Measurements from ENCODE around the gene ADAM11. TPM values are rescaled to one million over a fixed set of nuclear protein-coding genes. Genes with fewer than 3 reads are reported as not detected.
A peak's percentile ranks its signal among the peaks of the same experiment; 100 is the strongest.
"Not testable (repeated sequence)": the region's sequence is repeated elsewhere in the genome, so short reads cannot be mapped to it uniquely, and the experiment has no call there.

The ADAM11 gene
- total RNA-seq, 2 experiments from 2014 or later, result 0.28 to 0.43 TPM

- Mint-ChIP-seq H3K27ac (no peak overlapping the region), H3K4me1 (no peaks in the 10 kb centered on the region), H3K27me3 (no peaks in the 10 kb centered on the region), H3K9me3 (no peaks in the 10 kb centered on the region), H3K36me3 (ENCODE audit: low read depth) (peaks cover 33% of the 10 kb centered on the region), H3K4me3 (no peak overlapping the region)
- POLR2A ChIA-PET, result no interaction called here
- DNase-seq, result no peak
- CTCF ChIA-PET, result interaction anchor here (1.6 kb wide), 1 partner anchor 26 kb away, joined by 4 read pairs; no protein-coding TSS in a partner anchor
Observed at GRCh38 chr17:44749076-44749979, 9.5 kb upstream of the ADAM11 start.

GRCh38 chr17:44749980-44750318 lies 8.8 kb upstream of the ADAM11 start:
- peaks cover 33% of the 10 kb centered on the region for H3K36me3 Mint-ChIP-seq (ENCODE audit: low read depth)

GRCh38 chr17:44751331-44751730 lies 7.5 kb upstream of the ADAM11 start:
- peaks cover 30% of the 10 kb centered on the region for H3K36me3 Mint-ChIP-seq (ENCODE audit: low read depth)
- CTCF ChIA-PET, result no interaction called here
- no peak for DNase-seq
- no peak overlapping the region for H3K4me3 Mint-ChIP-seq
- H3K4me1 Mint-ChIP-seq, result no peaks in the 10 kb centered on the region
- H3K27ac Mint-ChIP-seq, result no peak overlapping the region
- POLR2A ChIA-PET, result no interaction called here
- no peaks in the 10 kb centered on the region for H3K9me3 Mint-ChIP-seq
- H3K27me3 Mint-ChIP-seq, result no peaks in the 10 kb centered on the region

More at GRCh38 chr17:44749980-44750318, 8.8 kb upstream of the ADAM11 start:
- Mint-ChIP-seq H3K9me3 (no peaks in the 10 kb centered on the region), H3K27ac (no peak overlapping the region), H3K4me3 (no peak overlapping the region), H3K27me3 (no peaks in the 10 kb centered on the region), H3K4me1 (no peaks in the 10 kb centered on the region)
- no peak for DNase-seq
- CTCF ChIA-PET, result no interaction called here
- POLR2A ChIA-PET, result no interaction called here

GRCh38 chr17:44751806-44752205 lies 7.0 kb upstream of the ADAM11 start:
- H3K36me3 Mint-ChIP-seq (ENCODE audit: low read depth), result peaks cover 29% of the 10 kb centered on the region
- ChIA-PET POLR2A (no interaction called here), CTCF (no interaction called here)
- no peak for DNase-seq
- peaks cover under 1% of the 10 kb centered on the region for H3K27me3 Mint-ChIP-seq
- no peaks in the 10 kb centered on the region for H3K4me1 Mint-ChIP-seq
- no peak overlapping the region for H3K27ac Mint-ChIP-seq
- H3K4me3 Mint-ChIP-seq, result no peak overlapping the region
- H3K9me3 Mint-ChIP-seq, result no peaks in the 10 kb centered on the region

GRCh38 chr17:44752953-44753861 lies 5.6 kb upstream of the ADAM11 start:
- H3K9me3 Mint-ChIP-seq, result no peaks in the 10 kb centered on the region
- ChIA-PET POLR2A (no interaction called here), CTCF (no interaction called here)
- H3K36me3 Mint-ChIP-seq (ENCODE audit: low read depth), result peaks cover 17% of the 10 kb centered on the region
- H3K4me3 Mint-ChIP-seq, result no peak overlapping the region
- H3K4me1 Mint-ChIP-seq, result peaks cover 1% of the 10 kb centered on the region
- no peak for DNase-seq
- H3K27ac Mint-ChIP-seq, result no peak overlapping the region
- H3K27me3 Mint-ChIP-seq, result peaks cover 14% of the 10 kb centered on the region

- no peak for DNase-seq
- ChIA-PET POLR2A (no interaction called here), CTCF (no interaction called here)
- peaks cover 15% of the 10 kb centered on the region for H3K36me3 Mint-ChIP-seq (ENCODE audit: low read depth)
- peaks cover 16% of the 10 kb centered on the region for H3K27me3 Mint-ChIP-seq
- H3K4me3 Mint-ChIP-seq, result no peak overlapping the region
- H3K4me1 Mint-ChIP-seq, result peaks cover 2% of the 10 kb centered on the region
- no peak overlapping the region for H3K27ac Mint-ChIP-seq
- no peaks in the 10 kb centered on the region for H3K9me3 Mint-ChIP-seq
Observed at GRCh38 chr17:44754276-44754675, 4.5 kb upstream of the ADAM11 start.

GRCh38 chr17:44755180-44755579 lies 3.6 kb upstream of the ADAM11 start:
- H3K4me1 Mint-ChIP-seq, H3K4me3 Mint-ChIP-seq, H3K27ac Mint-ChIP-seq, DNase-seq, H3K9me3 Mint-ChIP-seq, CTCF ChIA-PET, POLR2A ChIA-PET: not testable (repeated sequence)
- peaks cover 18% of the 10 kb centered on the region for H3K27me3 Mint-ChIP-seq
- H3K36me3 Mint-ChIP-seq (ENCODE audit: low read depth), result peaks cover 13% of the 10 kb centered on the region

GRCh38 chr17:44757045-44757917 lies 1.5 kb upstream of the ADAM11 start:
- no peaks in the 10 kb centered on the region for H3K36me3 Mint-ChIP-seq (ENCODE audit: low read depth)
- POLR2A ChIA-PET, result no interaction called here
- no peak overlapping the region for H3K27ac Mint-ChIP-seq
- peaks cover 29% of the 10 kb centered on the region for H3K27me3 Mint-ChIP-seq
- DNase-seq, result no peak
- H3K4me3 Mint-ChIP-seq, result no peak overlapping the region
- no peaks in the 10 kb centered on the region for H3K9me3 Mint-ChIP-seq
- peaks cover 2% of the 10 kb centered on the region for H3K4me1 Mint-ChIP-seq
- CTCF ChIA-PET, result no interaction called here

- POLR2A ChIA-PET, result no interaction called here
- Mint-ChIP-seq H3K9me3 (no peaks in the 10 kb centered on the region), H3K36me3 (ENCODE audit: low read depth) (no peaks in the 10 kb centered on the region), H3K4me1 (peaks cover 2% of the 10 kb centered on the region), H3K27me3 (peaks cover 29% of the 10 kb centered on the region), H3K4me3 (peak overlapping the region; percentile 32), H3K27ac (no peak overlapping the region)
- no peak for DNase-seq
- CTCF ChIA-PET, result no interaction called here
Observed at GRCh38 chr17:44757918-44758413, 822 bp upstream of the ADAM11 start.

GRCh38 chr17:44759086-44759915 lies 513 bp downstream of the ADAM11 start:
- DNase-seq, result no peak
- no peaks in the 10 kb centered on the region for H3K9me3 Mint-ChIP-seq
- no peak overlapping the region for H3K4me3 Mint-ChIP-seq
- ChIA-PET CTCF (no interaction called here), POLR2A (no interaction called here)
- no peak overlapping the region for H3K27ac Mint-ChIP-seq
- H3K36me3 Mint-ChIP-seq (ENCODE audit: low read depth), result no peaks in the 10 kb centered on the region
- peaks cover 29% of the 10 kb centered on the region for H3K27me3 Mint-ChIP-seq
- peaks cover 2% of the 10 kb centered on the region for H3K4me1 Mint-ChIP-seq

GRCh38 chr17:44759916-44760243 lies 1.1 kb downstream of the ADAM11 start:
- DNase-seq, result no peak
- H3K27ac Mint-ChIP-seq, result no peak overlapping the region
- H3K27me3 Mint-ChIP-seq, result peaks cover 29% of the 10 kb centered on the region
- ChIA-PET POLR2A (no interaction called here), CTCF (no interaction called here)
- peaks cover 2% of the 10 kb centered on the region for H3K4me1 Mint-ChIP-seq
- no peaks in the 10 kb centered on the region for H3K36me3 Mint-ChIP-seq (ENCODE audit: low read depth)
- H3K4me3 Mint-ChIP-seq, result no peak overlapping the region
- H3K9me3 Mint-ChIP-seq, result no peaks in the 10 kb centered on the region

- ChIA-PET CTCF (no interaction called here), POLR2A (no interaction called here)
- Mint-ChIP-seq H3K4me3 (no peak overlapping the region), H3K4me1 (peaks cover 2% of the 10 kb centered on the region), H3K27me3 (peaks cover 29% of the 10 kb centered on the region), H3K9me3 (no peaks in the 10 kb centered on the region), H3K27ac (no peak overlapping the region), H3K36me3 (ENCODE audit: low read depth) (no peaks in the 10 kb centered on the region)
- no peak for DNase-seq
Observed at GRCh38 chr17:44760474-44761308, 1.9 kb downstream of the ADAM11 start.
